Ureter (tissue), 1 donor: ENCODE results near the gene TMEM273. TPM values are rescaled to one million over a fixed set of nuclear protein-coding genes. Genes with fewer than 3 reads are reported as not detected.

ENCODE experiments used
- DNase-seq: peaks from one replicate; pipeline ENCODE4 v3.0.0-alpha.2; 2020; ENCODE audit warnings: low spot score
- total RNA-seq: library from RNA; stranded (reverse); gene quantifications from one replicate; pipeline ENCODE4 v1.2.4, GENCODE V29; 2023
- donor health status: DM: yes; HTN: yes; CAD: no.

TMEM273 gene
- total RNA-seq, 1 donor from 2014 or later = 26.6 TPM

DNA sequence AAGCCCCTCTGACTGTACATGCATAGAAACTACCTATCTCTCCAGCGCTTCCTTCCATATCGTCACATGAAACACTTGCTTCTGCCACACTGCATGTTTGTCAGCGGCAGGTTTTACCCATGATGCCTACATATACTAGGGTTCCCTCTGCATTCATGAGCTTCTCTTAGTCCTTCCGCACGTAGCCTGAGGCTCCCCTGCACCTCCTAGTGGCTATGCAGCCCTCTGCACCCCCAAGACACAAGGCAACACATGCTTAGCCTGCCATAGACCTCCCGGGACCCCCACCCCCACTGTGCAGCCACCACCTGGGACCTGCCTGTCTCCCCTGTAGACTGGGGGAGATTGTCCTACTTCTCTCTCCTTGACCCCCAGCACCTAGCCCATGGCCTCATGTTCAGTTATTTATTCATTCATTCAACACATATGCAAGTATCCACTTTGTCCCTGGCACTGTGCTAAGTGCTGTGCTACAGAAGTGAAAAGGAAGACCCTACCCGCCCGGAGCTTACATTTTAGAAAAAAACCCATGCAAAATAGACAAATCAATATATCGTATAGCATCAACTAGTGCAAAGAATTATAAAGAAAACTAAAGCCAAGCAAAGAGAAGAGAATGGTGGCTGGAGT, 23.5 kb downstream of the TMEM273 start:
- peak; percentile 45 for DNase-seq

DNA sequence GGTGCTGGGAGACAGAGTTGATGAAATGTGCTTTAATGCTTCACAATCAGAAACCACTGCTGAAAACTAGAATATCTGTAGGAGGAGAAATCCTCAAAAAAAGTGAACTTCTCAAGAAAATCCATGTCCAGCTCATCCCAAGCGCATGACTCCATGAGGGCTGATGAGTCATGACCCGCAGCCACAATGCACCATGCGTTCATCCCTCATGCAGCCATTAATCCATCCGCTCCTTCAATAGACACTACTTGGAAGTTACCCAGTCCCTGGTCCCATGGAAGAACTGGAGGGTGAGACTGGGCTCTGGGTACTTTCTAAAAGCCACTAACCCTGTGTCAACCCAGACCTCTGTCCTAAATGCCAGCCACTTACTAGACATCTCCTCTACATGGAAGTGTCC, 24.4 kb downstream of the TMEM273 start:
- DNase-seq = peak; percentile 14

- peak; percentile 36 for DNase-seq
These were observed 25.4 kb downstream of the TMEM273 start for GRCh38 chr10:49162761-49163310.

DNA sequence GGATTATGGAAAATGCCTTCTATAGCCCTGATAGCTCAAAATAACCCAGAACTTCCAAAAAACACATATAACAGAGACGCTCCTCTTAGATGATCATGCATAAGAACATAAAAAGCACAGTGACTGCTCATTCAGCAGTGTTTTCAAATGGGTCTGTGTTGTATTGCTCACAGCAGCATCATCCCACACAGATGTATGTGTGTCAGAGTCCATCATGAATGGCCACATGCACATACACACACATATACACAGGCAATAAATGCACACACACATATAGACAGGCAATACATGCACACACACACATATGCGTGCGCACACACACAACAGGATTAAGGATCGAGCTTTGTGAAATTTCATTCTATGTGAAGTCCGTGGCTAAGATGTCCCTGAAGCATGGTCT, 26.1 kb downstream of the TMEM273 start:
- DNase-seq = no peak

- DNase-seq = peak; percentile 38
These were observed 26.7 kb downstream of the TMEM273 start for GRCh38 chr10:49161411-49161997.

DNA sequence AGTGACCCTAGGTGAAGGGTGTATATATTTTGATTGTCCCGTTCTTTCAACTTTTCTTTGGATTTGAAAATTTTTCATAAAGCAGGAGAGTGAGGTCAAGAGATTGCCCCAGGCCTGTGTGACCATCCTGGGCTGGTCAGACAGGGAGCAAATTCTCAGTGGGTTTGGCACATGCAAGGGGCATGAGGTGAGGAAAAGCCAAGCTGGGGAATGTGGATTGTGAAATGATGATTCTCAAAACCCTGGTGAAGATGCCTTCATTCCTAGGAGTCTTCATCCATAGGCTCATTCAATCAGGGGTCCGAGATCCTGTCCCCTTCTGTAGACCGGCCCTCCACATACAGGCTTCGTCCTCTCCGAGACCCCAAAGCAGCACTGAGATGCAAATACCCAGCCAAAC, 27.4 kb downstream of the TMEM273 start:
- peak; percentile 29 for DNase-seq

GRCh38 chr10:49160110-49160509, 28.1 kb downstream of the TMEM273 start:
- DNase-seq = no peak

DNA sequence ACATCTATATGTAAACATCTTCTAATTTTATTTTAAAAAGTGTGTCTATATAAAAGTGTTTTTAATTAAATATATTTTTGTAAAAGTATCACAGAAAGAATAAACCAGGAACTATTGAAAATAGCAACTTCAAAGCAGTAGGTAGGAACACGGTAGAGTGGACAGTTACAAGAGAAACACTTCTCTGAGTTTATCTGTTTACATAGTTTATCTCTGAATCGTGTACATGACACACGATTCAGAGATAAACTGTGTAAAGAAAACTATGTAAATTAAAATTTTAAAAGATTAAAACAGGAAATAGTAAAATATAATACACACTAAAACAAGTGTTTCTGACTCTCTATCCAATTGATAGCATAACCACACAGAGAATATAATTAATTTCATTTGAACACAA, 29.3 kb downstream of the TMEM273 start:
- DNase-seq = no peak

DNA sequence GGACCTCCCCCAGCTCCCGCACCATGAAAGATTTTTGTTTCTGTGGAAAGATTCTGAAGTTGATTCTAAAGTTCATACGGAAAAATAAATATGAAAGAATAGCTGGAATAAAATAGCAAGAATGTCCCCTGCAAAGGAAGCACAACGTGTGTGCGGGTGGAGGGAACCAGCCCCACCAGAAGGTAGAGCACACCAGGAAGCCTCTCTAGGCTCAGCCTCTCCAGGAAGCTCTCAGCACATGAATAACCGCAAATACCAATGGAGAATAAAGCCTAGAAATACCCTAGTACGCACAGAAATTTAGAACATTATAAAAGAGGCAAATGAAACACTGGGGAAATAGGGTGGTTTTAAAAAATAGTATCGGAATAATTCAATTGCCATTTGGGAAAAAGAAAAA, 29.8 kb downstream of the TMEM273 start:
- no peak for DNase-seq

DNA sequence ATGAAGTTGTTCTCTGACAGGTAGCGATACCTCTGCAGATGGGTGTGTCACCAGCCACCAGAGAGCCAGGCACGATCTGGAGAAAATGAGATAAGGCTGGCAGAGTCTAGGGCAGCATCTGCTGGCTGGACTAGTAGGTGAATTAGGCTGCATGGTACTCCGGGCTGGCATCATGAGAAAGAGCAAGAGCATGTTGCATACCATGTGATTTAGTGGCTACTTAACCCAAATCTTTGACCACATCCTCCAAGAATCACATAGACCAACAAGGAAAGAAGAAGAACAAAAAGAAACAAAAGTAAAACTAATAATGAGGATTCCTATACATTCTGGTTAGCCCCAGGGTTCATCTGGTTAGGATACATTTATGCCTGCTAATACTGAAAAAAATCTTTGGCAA, 31.0 kb downstream of the TMEM273 start:
- DNase-seq = no peak

GRCh38 chr10:49154641-49155040, 33.5 kb downstream of the TMEM273 start:
- no peak for DNase-seq

- no peak for DNase-seq
These were observed 34.2 kb downstream of the TMEM273 start for GRCh38 chr10:49153971-49154370.

GRCh38 chr10:49153115-49153514, 35.1 kb downstream of the TMEM273 start:
- DNase-seq = no peak

DNA sequence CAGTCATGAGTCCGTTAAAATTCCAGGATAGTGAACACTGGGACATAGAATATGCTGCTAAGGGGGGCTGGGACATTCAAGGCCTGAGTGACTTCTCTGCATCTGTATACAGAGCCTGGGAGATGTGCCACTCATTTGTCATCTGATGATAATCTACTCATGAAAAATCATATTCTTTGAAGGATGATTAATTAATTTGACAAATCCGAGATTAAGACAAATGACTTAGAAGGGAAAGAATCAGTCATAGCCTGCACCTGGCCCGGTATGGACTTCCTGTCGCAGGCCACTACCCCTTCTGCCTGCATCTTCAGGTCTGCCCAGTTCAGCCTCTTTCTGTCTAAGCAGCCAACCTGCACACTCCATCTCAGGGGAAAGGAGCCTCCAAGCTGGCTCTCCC, 35.5 kb downstream of the TMEM273 start:
- no peak for DNase-seq

DNA sequence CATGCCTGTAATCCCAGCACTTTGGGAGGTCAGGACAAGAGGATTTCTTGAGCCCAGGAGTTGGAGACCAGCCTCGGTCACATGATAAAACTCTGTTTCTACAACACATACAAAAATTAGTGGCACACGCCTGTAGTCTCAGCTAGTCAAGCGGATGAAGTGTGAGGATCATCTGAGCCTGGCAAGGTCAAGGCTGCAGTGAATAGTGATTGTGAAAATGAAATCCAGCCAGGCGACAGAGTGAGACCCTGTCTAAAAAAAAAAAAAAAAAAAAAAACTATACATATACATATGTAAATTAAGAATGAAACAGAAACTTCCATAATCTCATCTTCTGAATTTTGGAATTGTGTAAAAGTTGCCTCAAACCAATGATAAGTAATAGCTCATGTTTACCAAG, 36.2 kb downstream of the TMEM273 start:
- no peak for DNase-seq

DNA sequence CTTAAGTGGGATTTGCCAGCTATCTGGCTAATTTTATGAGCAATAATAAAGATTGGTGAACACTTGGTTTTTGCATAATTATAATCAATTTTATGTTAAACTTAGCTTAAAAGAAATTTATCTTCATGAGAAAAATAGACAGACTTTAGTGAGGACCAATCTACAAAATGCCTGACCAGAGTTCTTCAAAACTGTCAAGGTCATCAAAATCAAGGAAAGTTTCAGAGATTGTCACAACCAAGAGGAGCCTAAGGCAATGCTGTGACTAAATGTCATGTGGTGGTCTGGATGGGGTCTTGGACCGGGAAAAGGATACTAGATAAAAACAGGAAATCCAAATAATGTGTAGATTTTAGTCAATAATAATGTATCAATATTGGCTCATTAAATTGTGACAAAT, 36.7 kb downstream of the TMEM273 start:
- no peak for DNase-seq

DNA sequence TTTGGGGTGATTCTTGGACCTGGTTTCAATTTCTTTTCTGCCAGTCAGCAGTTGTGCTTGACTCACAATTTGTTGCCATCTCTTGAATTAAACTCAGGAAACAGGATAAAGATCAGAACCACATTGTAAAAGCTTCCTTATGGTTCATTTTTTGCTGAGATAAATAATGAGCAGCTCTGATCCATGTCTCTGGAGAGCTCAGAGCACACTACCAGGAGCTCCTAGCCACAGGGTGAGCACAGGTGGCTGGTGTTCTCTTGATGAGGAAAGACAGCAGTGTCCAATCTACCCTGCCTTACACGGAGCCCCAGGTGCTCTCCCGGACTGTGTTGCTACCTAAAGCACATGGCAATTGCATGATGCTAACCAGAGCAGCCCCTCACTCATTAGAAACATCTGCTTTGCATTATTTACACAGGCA, 37.2 kb downstream of the TMEM273 start:
- DNase-seq = no peak

GRCh38 chr10:49150426-49150825, 37.8 kb downstream of the TMEM273 start:
- DNase-seq = no peak

GRCh38 chr10:49149881-49150280, 38.3 kb downstream of the TMEM273 start:
- DNase-seq = no peak

- DNase-seq = peak; percentile 34
These were observed 44.0 kb downstream of the TMEM273 start for GRCh38 chr10:49144058-49144720.

DNA sequence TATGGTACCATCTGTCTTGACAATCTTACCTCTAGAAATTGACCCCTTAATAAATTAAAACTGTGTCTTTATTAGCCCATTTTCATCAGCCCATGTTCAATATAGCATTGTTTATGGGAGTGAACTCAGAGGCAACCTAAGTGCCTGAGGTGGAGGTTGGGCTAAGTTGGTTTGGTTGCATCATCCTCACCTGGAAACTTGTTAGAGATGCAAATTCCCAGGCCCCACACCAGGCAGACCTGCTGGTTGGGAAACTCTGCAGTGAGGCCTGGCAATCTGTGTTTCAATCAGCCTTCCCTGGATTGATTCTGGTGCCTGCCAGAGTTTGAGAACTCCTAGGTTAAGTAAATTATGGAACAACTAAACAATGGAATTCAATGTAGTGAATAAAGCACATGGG, 44.9 kb downstream of the TMEM273 start:
- no peak for DNase-seq

DNA sequence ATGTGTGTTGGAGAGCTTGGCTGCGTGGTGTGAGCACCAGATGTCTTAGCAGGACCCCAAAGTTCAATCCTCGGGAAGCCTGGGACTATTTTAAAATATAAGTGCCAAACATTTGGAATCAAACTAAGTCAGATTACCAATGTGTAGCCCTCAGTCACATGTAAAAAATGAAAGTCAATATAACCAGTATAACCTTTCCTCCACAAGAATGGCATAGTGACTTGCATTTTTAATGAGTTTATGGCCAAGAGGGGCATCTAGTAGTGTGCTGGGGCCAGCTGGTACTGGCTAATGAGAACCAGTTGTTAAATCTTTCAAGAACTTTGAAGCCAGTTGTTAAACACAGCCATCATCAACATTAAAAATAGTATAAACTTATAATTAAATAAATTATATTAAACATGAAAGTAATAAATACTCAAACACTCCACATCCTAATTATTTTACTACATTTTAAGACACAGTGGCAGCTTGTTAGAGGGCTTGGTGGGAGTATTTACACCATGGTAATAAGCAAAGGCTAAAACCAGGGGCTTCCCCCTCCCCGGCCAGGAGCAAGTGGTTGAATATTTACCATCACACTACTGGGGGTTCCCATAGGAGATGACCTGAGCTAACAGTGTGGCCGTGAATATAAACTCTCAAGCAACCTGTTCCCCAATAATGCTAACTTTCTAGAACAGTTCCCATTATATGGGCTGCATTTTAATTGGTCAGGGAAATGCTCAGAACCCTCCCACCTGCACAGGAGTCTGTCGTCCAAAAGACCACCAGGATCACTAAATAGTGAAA, 46.5 kb downstream of the TMEM273 start:
- DNase-seq = no peak
